ENCODE data around the gene GPR78.

- no peak for TF ChIP-seq EZH2 (IDR thresholded peaks at IDR 0.05; ENCODE audit: low read length, missing control alignments)
- no peak for TF ChIP-seq CTCF (conservative IDR thresholded peaks at IDR 0.05 in 1 of 2, IDR thresholded peaks at IDR 0.05 in 1 of 2; ENCODE audit: low read depth in 1 of 2, low read length in 2 of 2)
Measured at GRCh38 chr4:8548731-8549351, 31.4 kb upstream of the GPR78 start.

All from fibroblast of lung (primary cell).